GM12878 (cell line): ENCODE data around the gene DYNC2H1. TPM values are rescaled to one million over a fixed set of nuclear protein-coding genes. Genes with fewer than 3 reads are reported as not detected.

Experiments
- ATAC-seq: fragments of 200-7000 bp; cut with Tn5 transposase; 3 replicates; pipeline ENCODE4 v1.9.1; 2020; ENCODE audit warnings: mild to moderate bottlenecking, moderate library complexity
- BruUV-seq: library from RNA; stranded (reverse); fragments of 400-500 nt; replicated peaks from 2 replicates; lab custom pipeline; 2021; lab: Mats Ljungman, UMichigan
- CTCF ChIA-PET: fragments of 300-600 bp; sonication (Branson Sonifier 250); formaldehyde crosslinking; extraction: SDS; loops from one replicate; lab custom pipeline; 2021; ENCODE audit warnings: inconsistent platforms; lab: Yijun Ruan, JAX
- POLR2A ChIA-PET: fragments of 350-600 bp; formaldehyde crosslinking; extraction: SDS; loops from one replicate; lab custom pipeline; 2021; ENCODE audit warnings: inconsistent platforms; lab: Charles Lee
- RAD21 ChIA-PET: fragments of 300-600 bp; sonication (Branson Sonifier 250); formaldehyde crosslinking; loops from one replicate; lab custom pipeline; 2023; ENCODE audit warnings: antibody characterized with exemption; ENCODE audit not compliant: unreplicated experiment; lab: Charles Lee
- SMC1A ChIA-PET: fragments of 300-600 bp; sonication (Branson Sonifier 250); formaldehyde crosslinking; loops from one replicate; lab custom pipeline; 2023; ENCODE audit not compliant: unreplicated experiment, uncharacterized antibody; lab: Charles Lee
- DNase-seq: peaks from one replicate; pipeline ENCODE4 v3.0.0-alpha.2; 2011; ENCODE audit warnings: low read depth, low spot score
- FAIRE-seq: peaks from 3 replicates; lab custom pipeline; 2011; peaks lifted over from hg19 to GRCh38; lab: Jason Lieb, UNC
- H2AFZ ChIP-seq: 2 replicates; pipeline ENCODE4 v1.6.0; 2011; ENCODE audit warnings: low read depth, low read length, control low read depth; ENCODE audit not compliant: control insufficient read depth
- H3K27ac ChIP-seq: 2 replicates; pipeline ENCODE4 v1.5.1; 2011; ENCODE audit warnings: control low read depth; ENCODE audit not compliant: control insufficient read depth, insufficient read depth
- H3K27me3 ChIP-seq, 2 experiments: replicated peaks in 1 of 2; 2 replicates each; pipeline versions ENCODE4 v1.6.0 to v1.6.1; 2011; ENCODE audit warnings: low read length in 1 of 2; ENCODE audit not compliant: control insufficient read depth in 2 of 2, insufficient read depth in 2 of 2
- H3K36me3 ChIP-seq, 2 experiments: 2 replicates each; pipeline ENCODE4 v1.5.1; 2011; ENCODE audit warnings: low read length in 1 of 2; ENCODE audit not compliant: control insufficient read depth in 2 of 2, insufficient read depth in 2 of 2
- H3K4me1 ChIP-seq: 2 replicates; pipeline ENCODE4 v1.6.1; 2011; ENCODE audit warnings: mild to moderate bottlenecking, low read length, moderate library complexity, mixed read lengths; ENCODE audit not compliant: control insufficient read depth, insufficient read depth
- H3K4me2 ChIP-seq: 2 replicates; pipeline ENCODE4 v1.6.0; 2011; ENCODE audit warnings: control low read depth; ENCODE audit not compliant: control insufficient read depth, insufficient read depth
- H3K4me3 ChIP-seq: fragments of 200-600 bp; sonication (generic); 2 replicates; pipeline ENCODE4 v1.5.1; 2016
- H3K79me2 ChIP-seq: 2 replicates; pipeline ENCODE4 v1.6.0; 2011; ENCODE audit warnings: low read length; ENCODE audit not compliant: control insufficient read depth, insufficient read depth
- H3K9ac ChIP-seq: 2 replicates; pipeline ENCODE4 v1.8.0; 2011; ENCODE audit warnings: low read length, control low read depth, mixed read lengths; ENCODE audit not compliant: control insufficient read depth, insufficient read depth
- H3K9me3 ChIP-seq: replicated peaks from 3 replicates; pipeline ENCODE4 v1.5.1; 2011; ENCODE audit warnings: mild to moderate bottlenecking, low read length; ENCODE audit not compliant: control insufficient read depth, insufficient read depth
- H4K20me1 ChIP-seq: 2 replicates; pipeline ENCODE4 v1.6.0; 2011; ENCODE audit not compliant: control insufficient read depth, insufficient read depth
- E2F4 ChIP-seq: IDR thresholded peaks from 2 replicates; pipeline ENCODE4 v1.6.1; 2012; ENCODE audit warnings: low read depth, low read length, improper control_type of control experiment
- E2F8 ChIP-seq: fragments of 450-650 bp; IDR thresholded peaks from 2 replicates; pipeline ENCODE4 v1.6.1; 2018; ENCODE audit warnings: mild to moderate bottlenecking, low read depth, moderate library complexity; ENCODE audit not compliant: partially characterized antibody
- EGR1 ChIP-seq, 2 experiments: IDR thresholded peaks; 1 replicate in 1 of 2; 2 replicates in 1 of 2; pipeline ENCODE4 v1.6.1; 2011 to 2012; ENCODE audit warnings: low read depth in 2 of 2, low read length in 2 of 2, borderline replicate concordance in 1 of 2, mild to moderate bottlenecking in 1 of 2, moderate library complexity in 1 of 2
- ESRRA ChIP-seq: IDR thresholded peaks from 2 replicates; pipeline ENCODE4 v1.6.1; 2012; ENCODE audit warnings: mild to moderate bottlenecking, low read length, improper control_type of control experiment
- FOXM1 ChIP-seq: IDR thresholded peaks from 2 replicates; pipeline ENCODE4 v1.6.1; 2012; ENCODE audit warnings: low read depth, mild to moderate bottlenecking, inconsistent platforms, low read length, moderate library complexity
- JUNB ChIP-seq: IDR thresholded peaks from 2 replicates; pipeline ENCODE4 v1.6.1; 2016; ENCODE audit warnings: antibody characterized with exemption, mild to moderate bottlenecking
- NBN ChIP-seq: fragments of 450-650 bp; IDR thresholded peaks from 2 replicates; pipeline ENCODE4 v1.6.1; 2016
- NRF1 ChIP-seq: conservative IDR thresholded peaks from 2 replicates; pipeline ENCODE4 v1.6.1; 2011; ENCODE audit warnings: mild to moderate bottlenecking, low read depth, low read length, improper control_type of control experiment
- PAX5 ChIP-seq: IDR thresholded peaks from 2 replicates; pipeline ENCODE4 v1.6.1; 2011; ENCODE audit warnings: low read depth, low read length, borderline replicate concordance
- POLR2AphosphoS5 ChIP-seq: IDR thresholded peaks from 2 replicates; pipeline ENCODE4 v1.6.1; 2011; ENCODE audit warnings: mild to moderate bottlenecking, low read length, inconsistent platforms
- PRDM15 ChIP-seq: fragments of 450-650 bp; formaldehyde crosslinking; IDR thresholded peaks from 2 replicates; pipeline ENCODE4 v1.4.0; 2020; ENCODE audit warnings: mild to moderate bottlenecking, moderate library complexity
- SIX5 ChIP-seq: IDR thresholded peaks from 2 replicates; pipeline ENCODE4 v1.6.1; 2011; ENCODE audit warnings: mild to moderate bottlenecking, low read depth, low read length, moderate library complexity; ENCODE audit not compliant: severe bottlenecking
- STAT3 ChIP-seq: IDR thresholded peaks from 2 replicates; pipeline ENCODE4 v1.6.1; 2011; ENCODE audit warnings: low read depth, low read length, improper control_type of control experiment
- ZNF274 ChIP-seq: IDR thresholded peaks from one replicate; pipeline ENCODE4 v1.8.0; 2011; ENCODE audit not compliant: insufficient read length, insufficient read depth
- in situ Hi-C: fragments of 300-500 bp; cut with MboI; formaldehyde crosslinking; loops from 9 replicates; pipeline ENCODE4 v1.14.3; 2018; ENCODE audit warnings: mixed read lengths
- intact Hi-C: fragments of 100-400 bp; cut with micrococcal nuclease; formaldehyde crosslinking; loops from one replicate; pipeline ENCODE4 v1.14.2; 2022; ENCODE audit not compliant: unreplicated experiment
- polyA plus RNA-seq, 11 experiments: library from polyadenylated mRNA; depleted of rRNA in 4 of 11; unstranded in 6 of 11; stranded (reverse) in 5 of 11; fragments of >200 nt; fragmentation: Nextera tagmentation in 4 of 11; fragmentation: Illumina TruSeq in 1 of 11; extraction: Ambion mirVana in 4 of 11; extraction: Trizol in 1 of 11; gene quantifications; 1 replicate in 1 of 11; 2 replicates in 10 of 11; pipeline versions ENCODE4 v1.2.1 to v1.2.3, GENCODE V29; 2011 to 2016; ENCODE audit warnings: inconsistent platforms in 2 of 11, missing spikeins in 2 of 11, low read depth in 1 of 11
- total RNA-seq, 4 experiments: library from RNA; depleted of rRNA in 3 of 4; stranded (reverse); fragments of >200 nt in 3 of 4; fragmentation: Illumina TruSeq in 1 of 4; extraction: Trizol in 1 of 4; gene quantifications; 2 replicates each; pipeline versions ENCODE4 v1.2.1 to v1.2.3, GENCODE V29; 2013 to 2021

DYNC2H1 gene
- total and polyA plus RNA-seq, 10 of the 15 experiments (the other 5 are each of a cell fraction or from before 2014, with no cell fraction given): 0.12 to 3.9 (median 0.23) TPM; not detected in 2

GRCh38 chr11:103085758-103086365 is 23.4 kb upstream of the DYNC2H1 start (continued):
- TF ChIP-seq NRF1 (no peak), POLR2AphosphoS5 (no peak)

GRCh38 chr11:103086461-103086860 is 22.8 kb upstream of the DYNC2H1 start:
- H3K9me3 ChIP-seq: no peaks in the 10 kb centered on the region
- CTCF ChIA-PET: interaction anchor here (0.6 kb wide), 1 partner anchor 1067 kb away, joined by 3 read pairs; no protein-coding TSS in a partner anchor
- DNase-seq (no peak), FAIRE-seq (no peak), ATAC-seq (peak; percentile 4; the same call in 1 of the 3 replicates)
- H3K9ac ChIP-seq: no peak overlapping the region
- no peak overlapping the region for H3K4me3 ChIP-seq
- no peak overlapping the region for H2AFZ ChIP-seq
- H3K27me3 ChIP-seq: no peaks in the 10 kb centered on the region
- TF ChIP-seq FOXM1 (no peak), ZNF274 (no peak), PAX5 (no peak), ESRRA (no peak), NBN (no peak), STAT3 (no peak), SIX5 (no peak), POLR2AphosphoS5 (no peak), PRDM15 (no peak), E2F4 (no peak), E2F8 (no peak), EGR1 (IDR thresholded peaks at IDR 0.05; ENCODE audit: borderline replicate concordance in 1 of 2, low read depth in 2 of 2, low read length in 2 of 2) (no peak), JUNB (no peak)
- SMC1A ChIA-PET: interaction anchor here (0.7 to 0.8 kb wide), 2 partner anchors 9 to 104 kb away, joined by 3 read pairs; no protein-coding TSS in a partner anchor
- no peak overlapping the region for H3K27ac ChIP-seq
- RAD21 ChIA-PET: no interaction called here
- intact Hi-C loops (no loop called here), in situ Hi-C loops (no loop called here)
- POLR2A ChIA-PET: interaction anchor here (1.7 kb wide), 1 partner anchor 16 kb away, joined by 6 read pairs; no protein-coding TSS in a partner anchor
- no TSS peak for BruUV-seq
- peaks cover 0 to 5% of the 10 kb centered on the region in 2 experiments; a peak in 2 of 4 replicates for H3K36me3 ChIP-seq
- no peak overlapping the region for H3K4me2 ChIP-seq
- no peaks in the 10 kb centered on the region for H3K4me1 ChIP-seq
- peaks cover 52% of the 10 kb centered on the region for H3K79me2 ChIP-seq
- no peaks in the 10 kb centered on the region for H4K20me1 ChIP-seq
